GM12878 (cell line): ENCODE measurements around the gene GGT1. TPM values are rescaled to one million over a fixed set of nuclear protein-coding genes. Genes with fewer than 3 reads are reported as not detected.

Source experiments
- ATAC-seq: fragments of 200-7000 bp; cut with Tn5 transposase; 3 replicates; pipeline ENCODE4 v1.9.1; 2020; ENCODE audit warnings: mild to moderate bottlenecking, moderate library complexity
- BruUV-seq: library from RNA; stranded (reverse); fragments of 400-500 nt; replicated peaks from 2 replicates; lab custom pipeline; 2021; lab: Mats Ljungman, UMichigan
- CTCF ChIA-PET: fragments of 300-600 bp; sonication (Branson Sonifier 250); formaldehyde crosslinking; extraction: SDS; loops from one replicate; lab custom pipeline; 2021; ENCODE audit warnings: inconsistent platforms; lab: Yijun Ruan, JAX
- POLR2A ChIA-PET: fragments of 350-600 bp; formaldehyde crosslinking; extraction: SDS; loops from one replicate; lab custom pipeline; 2021; ENCODE audit warnings: inconsistent platforms; lab: Charles Lee
- RAD21 ChIA-PET: fragments of 300-600 bp; sonication (Branson Sonifier 250); formaldehyde crosslinking; loops from one replicate; lab custom pipeline; 2023; ENCODE audit warnings: antibody characterized with exemption; ENCODE audit not compliant: unreplicated experiment; lab: Charles Lee
- SMC1A ChIA-PET: fragments of 300-600 bp; sonication (Branson Sonifier 250); formaldehyde crosslinking; loops from one replicate; lab custom pipeline; 2023; ENCODE audit not compliant: unreplicated experiment, uncharacterized antibody; lab: Charles Lee
- DNase-seq: peaks from one replicate; pipeline ENCODE4 v3.0.0-alpha.2; 2011; ENCODE audit warnings: low read depth, low spot score
- FAIRE-seq: peaks from 3 replicates; lab custom pipeline; 2011; peaks lifted over from hg19 to GRCh38; lab: Jason Lieb, UNC
- H2AFZ ChIP-seq: 2 replicates; pipeline ENCODE4 v1.6.0; 2011; ENCODE audit warnings: low read depth, low read length, control low read depth; ENCODE audit not compliant: control insufficient read depth
- H3K27ac ChIP-seq: 2 replicates; pipeline ENCODE4 v1.5.1; 2011; ENCODE audit warnings: control low read depth; ENCODE audit not compliant: control insufficient read depth, insufficient read depth
- H3K27me3 ChIP-seq, 2 experiments: replicated peaks in 1 of 2; 2 replicates each; pipeline versions ENCODE4 v1.6.0 to v1.6.1; 2011; ENCODE audit warnings: low read length in 1 of 2; ENCODE audit not compliant: control insufficient read depth in 2 of 2, insufficient read depth in 2 of 2
- H3K36me3 ChIP-seq, 2 experiments: 2 replicates each; pipeline ENCODE4 v1.5.1; 2011; ENCODE audit warnings: low read length in 1 of 2; ENCODE audit not compliant: control insufficient read depth in 2 of 2, insufficient read depth in 2 of 2
- H3K4me1 ChIP-seq: 2 replicates; pipeline ENCODE4 v1.6.1; 2011; ENCODE audit warnings: mild to moderate bottlenecking, low read length, moderate library complexity, mixed read lengths; ENCODE audit not compliant: control insufficient read depth, insufficient read depth
- H3K4me2 ChIP-seq: 2 replicates; pipeline ENCODE4 v1.6.0; 2011; ENCODE audit warnings: control low read depth; ENCODE audit not compliant: control insufficient read depth, insufficient read depth
- H3K4me3 ChIP-seq: fragments of 200-600 bp; sonication (generic); 2 replicates; pipeline ENCODE4 v1.5.1; 2016
- H3K79me2 ChIP-seq: 2 replicates; pipeline ENCODE4 v1.6.0; 2011; ENCODE audit warnings: low read length; ENCODE audit not compliant: control insufficient read depth, insufficient read depth
- H3K9ac ChIP-seq: 2 replicates; pipeline ENCODE4 v1.8.0; 2011; ENCODE audit warnings: low read length, control low read depth, mixed read lengths; ENCODE audit not compliant: control insufficient read depth, insufficient read depth
- H3K9me3 ChIP-seq: replicated peaks from 3 replicates; pipeline ENCODE4 v1.5.1; 2011; ENCODE audit warnings: mild to moderate bottlenecking, low read length; ENCODE audit not compliant: control insufficient read depth, insufficient read depth
- H4K20me1 ChIP-seq: 2 replicates; pipeline ENCODE4 v1.6.0; 2011; ENCODE audit not compliant: control insufficient read depth, insufficient read depth
- ASH2L ChIP-seq: fragments of 300-600, 200-600 bp; sonication (generic); IDR thresholded peaks from 2 replicates; pipeline ENCODE4 v1.6.1; 2017; ENCODE audit warnings: low read depth, mild to moderate bottlenecking, borderline replicate concordance
- BACH1 ChIP-seq: fragments of 450-650 bp; IDR thresholded peaks from 2 replicates; pipeline ENCODE4 v1.6.1; 2017; ENCODE audit warnings: mild to moderate bottlenecking, borderline replicate concordance
- BMI1 ChIP-seq: fragments of 450-650 bp; IDR thresholded peaks from 2 replicates; pipeline ENCODE4 v1.6.1; 2016; ENCODE audit warnings: mild to moderate bottlenecking, moderate library complexity, borderline replicate concordance
- CHD2 ChIP-seq: IDR thresholded peaks from 2 replicates; pipeline ENCODE4 v1.6.1; 2011; ENCODE audit warnings: low read depth, low read length, improper control_type of control experiment, borderline replicate concordance
- CREB1 ChIP-seq: IDR thresholded peaks from 2 replicates; pipeline ENCODE4 v1.6.1; 2012; ENCODE audit warnings: low read depth, mild to moderate bottlenecking, inconsistent platforms
- GABPA ChIP-seq: IDR thresholded peaks from 2 replicates; pipeline ENCODE4 v1.6.1; 2014; ENCODE audit warnings: antibody characterized with exemption, low read depth, mild to moderate bottlenecking, inconsistent platforms
- KDM1A ChIP-seq: fragments of 200-600 bp; sonication (generic); IDR thresholded peaks from 2 replicates; pipeline ENCODE4 v1.6.1; 2016; ENCODE audit warnings: borderline replicate concordance
- MXI1 ChIP-seq: fragments of 150-350 bp; IDR thresholded peaks from 2 replicates; pipeline ENCODE4 v1.6.1; 2011; ENCODE audit warnings: low read depth, mild to moderate bottlenecking, inconsistent platforms, low read length, improper control_type of control experiment
- PAX8 ChIP-seq: fragments of 450-650 bp; IDR thresholded peaks from 2 replicates; pipeline ENCODE4 v1.6.1; 2017; ENCODE audit warnings: mild to moderate bottlenecking, moderate library complexity
- RELA ChIP-seq: fragments of 450-650 bp; IDR thresholded peaks from 2 replicates; pipeline ENCODE4 v1.8.0; 2014; ENCODE audit warnings: borderline replicate concordance; ENCODE audit not compliant: partially characterized antibody
- TARDBP ChIP-seq: IDR thresholded peaks from 2 replicates; pipeline ENCODE4 v1.6.1; 2016; ENCODE audit warnings: borderline replicate concordance
- TCF3 ChIP-seq: IDR thresholded peaks from 2 replicates; pipeline ENCODE4 v1.6.1; 2012; ENCODE audit warnings: low read depth, mild to moderate bottlenecking, low read length, borderline replicate concordance; ENCODE audit not compliant: insufficient read depth
- WGBS: methylation state at CpG from one replicate; pipeline ENCODE4 v1.1.6; 2016; ENCODE audit warnings: low lambda C conversion rate; ENCODE audit not compliant: insufficient replicate concordance, insufficient coverage; ENCODE audit errors: missing lambda C conversion rate; 5-methylcytosine and 5-hydroxymethylcytosine counted together
- in situ Hi-C: fragments of 300-500 bp; cut with MboI; formaldehyde crosslinking; loops from 9 replicates; pipeline ENCODE4 v1.14.3; 2018; ENCODE audit warnings: mixed read lengths
- intact Hi-C: fragments of 100-400 bp; cut with micrococcal nuclease; formaldehyde crosslinking; loops from one replicate; pipeline ENCODE4 v1.14.2; 2022; ENCODE audit not compliant: unreplicated experiment
- polyA plus RNA-seq, 11 experiments: library from polyadenylated mRNA; depleted of rRNA in 4 of 11; unstranded in 6 of 11; stranded (reverse) in 5 of 11; fragments of >200 nt; fragmentation: Nextera tagmentation in 4 of 11; fragmentation: Illumina TruSeq in 1 of 11; extraction: Ambion mirVana in 4 of 11; extraction: Trizol in 1 of 11; gene quantifications; 1 replicate in 1 of 11; 2 replicates in 10 of 11; pipeline versions ENCODE4 v1.2.1 to v1.2.3, GENCODE V29; 2011 to 2016; ENCODE audit warnings: inconsistent platforms in 2 of 11, missing spikeins in 2 of 11, low read depth in 1 of 11
- total RNA-seq, 4 experiments: library from RNA; depleted of rRNA in 3 of 4; stranded (reverse); fragments of >200 nt in 3 of 4; fragmentation: Illumina TruSeq in 1 of 4; extraction: Trizol in 1 of 4; gene quantifications; 2 replicates each; pipeline versions ENCODE4 v1.2.1 to v1.2.3, GENCODE V29; 2013 to 2021
- TF ChIP-seq, protein P1 (sequence below): fragments of 450-650 bp; IDR thresholded peaks from 2 replicates; pipeline ENCODE4 v1.6.1; 2018; ENCODE audit warnings: mild to moderate bottlenecking, low read depth, moderate library complexity; ENCODE audit not compliant: partially characterized antibody
- TF ChIP-seq, protein P2 (sequence below): IDR thresholded peaks from 2 replicates; pipeline ENCODE4 v1.6.1; 2012; ENCODE audit warnings: low read depth, low read length, improper control_type of control experiment
- TF ChIP-seq, protein P3 (sequence below): fragments of 450-650 bp; formaldehyde crosslinking; IDR thresholded peaks from 2 replicates; pipeline ENCODE4 v1.4.0; 2022; ENCODE audit warnings: mild to moderate bottlenecking, moderate library complexity
- TF ChIP-seq, protein P4 (sequence below): IDR thresholded peaks from 2 replicates; pipeline ENCODE4 v1.6.1; 2011; ENCODE audit warnings: mild to moderate bottlenecking, low read depth, low read length, moderate library complexity; ENCODE audit not compliant: insufficient replicate concordance

The GGT1 gene
- total and polyA plus RNA-seq, 10 of the 15 experiments (the other 5 are each of a cell fraction or from before 2014, with no cell fraction given) = 0.47 to 26.6 (median 9.1) TPM

DNA sequence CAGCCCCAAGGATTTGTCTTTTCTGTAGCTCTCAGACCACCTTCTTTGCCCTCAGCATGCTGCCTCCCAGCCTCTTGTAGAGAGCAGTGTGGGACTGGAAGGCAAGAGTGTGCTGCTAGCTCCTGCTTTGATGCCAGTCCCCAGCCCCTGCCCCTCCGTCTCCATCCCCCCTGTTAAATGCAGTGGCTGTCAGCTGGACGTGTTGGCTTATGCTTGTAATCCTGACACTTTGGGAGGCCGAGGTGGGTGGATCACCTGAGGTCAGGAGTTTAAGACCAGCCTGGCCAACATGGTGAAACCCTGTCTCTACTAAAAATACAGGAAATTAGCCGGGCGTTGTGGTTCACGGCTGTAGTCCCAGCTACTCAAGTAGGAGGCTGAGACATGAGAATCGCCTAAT, 31.7 kb upstream of the GGT1 start (continued):
- TF ChIP-seq, protein P1, sequence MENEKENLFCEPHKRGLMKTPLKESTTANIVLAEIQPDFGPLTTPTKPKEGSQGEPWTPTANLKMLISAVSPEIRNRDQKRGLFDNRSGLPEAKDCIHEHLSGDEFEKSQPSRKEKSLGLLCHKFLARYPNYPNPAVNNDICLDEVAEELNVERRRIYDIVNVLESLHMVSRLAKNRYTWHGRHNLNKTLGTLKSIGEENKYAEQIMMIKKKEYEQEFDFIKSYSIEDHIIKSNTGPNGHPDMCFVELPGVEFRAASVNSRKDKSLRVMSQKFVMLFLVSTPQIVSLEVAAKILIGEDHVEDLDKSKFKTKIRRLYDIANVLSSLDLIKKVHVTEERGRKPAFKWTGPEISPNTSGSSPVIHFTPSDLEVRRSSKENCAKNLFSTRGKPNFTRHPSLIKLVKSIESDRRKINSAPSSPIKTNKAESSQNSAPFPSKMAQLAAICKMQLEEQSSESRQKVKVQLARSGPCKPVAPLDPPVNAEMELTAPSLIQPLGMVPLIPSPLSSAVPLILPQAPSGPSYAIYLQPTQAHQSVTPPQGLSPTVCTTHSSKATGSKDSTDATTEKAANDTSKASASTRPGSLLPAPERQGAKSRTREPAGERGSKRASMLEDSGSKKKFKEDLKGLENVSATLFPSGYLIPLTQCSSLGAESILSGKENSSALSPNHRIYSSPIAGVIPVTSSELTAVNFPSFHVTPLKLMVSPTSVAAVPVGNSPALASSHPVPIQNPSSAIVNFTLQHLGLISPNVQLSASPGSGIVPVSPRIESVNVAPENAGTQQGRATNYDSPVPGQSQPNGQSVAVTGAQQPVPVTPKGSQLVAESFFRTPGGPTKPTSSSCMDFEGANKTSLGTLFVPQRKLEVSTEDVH = no peak

DNA sequence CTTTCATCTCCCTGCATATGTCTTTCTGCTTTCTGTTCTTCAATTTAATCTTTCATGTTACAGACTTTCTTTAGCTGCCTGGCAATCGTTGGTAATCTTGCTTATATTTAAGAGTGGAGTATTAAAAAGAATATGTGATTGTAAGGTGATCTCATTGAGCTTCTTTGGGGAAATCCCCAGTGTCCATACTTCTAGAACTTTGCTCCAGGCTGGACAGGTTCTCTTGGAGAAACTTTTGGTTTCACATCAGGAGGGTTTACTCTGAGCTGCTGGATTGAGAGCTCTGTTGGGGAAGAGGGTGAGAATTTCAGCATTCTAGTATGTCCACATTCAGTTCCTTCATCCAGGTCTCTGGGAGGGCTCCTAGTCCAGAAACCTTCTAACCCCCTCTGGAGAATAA, 26.2 kb upstream of the GGT1 start:
- Histone ChIP-seq H4K20me1 (no peaks in the 10 kb centered on the region), H3K27me3 (no peaks in the 10 kb centered on the region), H3K4me3 (no peak overlapping the region), H3K9me3 (no peaks in the 10 kb centered on the region), H2AFZ (no peak overlapping the region), H3K79me2 (no peaks in the 10 kb centered on the region), H3K4me2 (no peak overlapping the region), H3K36me3 (peaks cover 4 to 13% of the 10 kb centered on the region in 2 experiments), H3K4me1 (no peaks in the 10 kb centered on the region), H3K9ac (no peak overlapping the region), H3K27ac (no peak overlapping the region)
- ATAC-seq (no peak), DNase-seq (no peak), FAIRE-seq (no peak)
- BruUV-seq = no TSS peak
- ChIA-PET RAD21 (no interaction called here), POLR2A (no interaction called here), SMC1A (interaction anchor here (1.7 kb wide), 1 partner anchor 10 kb away, joined by 11 read pairs; no protein-coding TSS in a partner anchor), CTCF (interaction anchor here (0.8 to 1.2 kb wide), 2 partner anchors 10 to 139 kb away, joined by 3 to 4 read pairs; no protein-coding TSS in a partner anchor)
- 42% methylated on average over 1 of the region's 1 CpG for WGBS
- in situ Hi-C loops (no loop called here), intact Hi-C loops (no loop called here)
- TF ChIP-seq KDM1A = no peak
- TF ChIP-seq RELA = no peak
- TF ChIP-seq BMI1 = no peak
- TF ChIP-seq TARDBP = no peak
- TF ChIP-seq CREB1 = no peak
- TF ChIP-seq, protein P2, sequence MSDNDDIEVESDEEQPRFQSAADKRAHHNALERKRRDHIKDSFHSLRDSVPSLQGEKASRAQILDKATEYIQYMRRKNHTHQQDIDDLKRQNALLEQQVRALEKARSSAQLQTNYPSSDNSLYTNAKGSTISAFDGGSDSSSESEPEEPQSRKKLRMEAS = no peak
- TF ChIP-seq BACH1 = no peak
- TF ChIP-seq MXI1 = no peak
- no peak for TF ChIP-seq ASH2L
- TF ChIP-seq TCF3 = no peak
- TF ChIP-seq, protein P3, sequence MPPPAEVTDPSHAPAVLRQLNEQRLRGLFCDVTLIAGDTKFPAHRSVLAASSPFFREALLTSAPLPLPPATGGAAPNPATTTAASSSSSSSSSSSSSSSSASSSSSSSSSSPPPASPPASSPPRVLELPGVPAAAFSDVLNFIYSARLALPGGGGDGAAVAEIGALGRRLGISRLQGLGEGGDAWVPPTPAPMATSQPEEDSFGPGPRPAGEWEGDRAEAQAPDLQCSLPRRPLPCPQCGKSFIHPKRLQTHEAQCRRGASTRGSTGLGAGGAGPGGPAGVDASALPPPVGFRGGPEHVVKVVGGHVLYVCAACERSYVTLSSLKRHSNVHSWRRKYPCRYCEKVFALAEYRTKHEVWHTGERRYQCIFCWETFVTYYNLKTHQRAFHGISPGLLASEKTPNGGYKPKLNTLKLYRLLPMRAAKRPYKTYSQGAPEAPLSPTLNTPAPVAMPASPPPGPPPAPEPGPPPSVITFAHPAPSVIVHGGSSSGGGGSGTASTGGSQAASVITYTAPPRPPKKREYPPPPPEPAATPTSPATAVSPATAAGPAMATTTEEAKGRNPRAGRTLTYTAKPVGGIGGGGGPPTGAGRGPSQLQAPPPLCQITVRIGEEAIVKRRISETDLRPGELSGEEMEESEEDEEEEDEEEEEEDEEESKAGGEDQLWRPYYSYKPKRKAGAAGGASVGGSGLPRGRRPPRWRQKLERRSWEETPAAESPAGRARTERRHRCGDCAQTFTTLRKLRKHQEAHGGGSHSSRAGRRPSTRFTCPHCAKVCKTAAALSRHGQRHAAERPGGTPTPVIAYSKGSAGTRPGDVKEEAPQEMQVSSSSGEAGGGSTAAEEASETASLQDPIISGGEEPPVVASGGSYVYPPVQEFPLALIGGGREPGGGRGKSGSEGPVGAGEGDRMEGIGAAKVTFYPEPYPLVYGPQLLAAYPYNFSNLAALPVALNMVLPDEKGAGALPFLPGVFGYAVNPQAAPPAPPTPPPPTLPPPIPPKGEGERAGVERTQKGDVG (CRISPR knock-in tag) = no peak
- no peak for TF ChIP-seq CHD2
- TF ChIP-seq GABPA = no peak
- TF ChIP-seq, protein P4, sequence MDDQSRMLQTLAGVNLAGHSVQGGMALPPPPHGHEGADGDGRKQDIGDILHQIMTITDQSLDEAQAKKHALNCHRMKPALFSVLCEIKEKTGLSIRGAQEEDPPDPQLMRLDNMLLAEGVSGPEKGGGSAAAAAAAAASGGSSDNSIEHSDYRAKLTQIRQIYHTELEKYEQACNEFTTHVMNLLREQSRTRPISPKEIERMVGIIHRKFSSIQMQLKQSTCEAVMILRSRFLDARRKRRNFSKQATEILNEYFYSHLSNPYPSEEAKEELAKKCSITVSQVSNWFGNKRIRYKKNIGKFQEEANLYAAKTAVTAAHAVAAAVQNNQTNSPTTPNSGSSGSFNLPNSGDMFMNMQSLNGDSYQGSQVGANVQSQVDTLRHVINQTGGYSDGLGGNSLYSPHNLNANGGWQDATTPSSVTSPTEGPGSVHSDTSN = no peak
- TF ChIP-seq PAX8 = no peak
